Iris pigment epithelial cell (primary cell): ENCODE data around the gene COL4A4.

Source experiments
- DNase-seq: peaks from one replicate; pipeline ENCODE4 v3.0.0-alpha.2; 2011; ENCODE audit warnings: low read depth

Gene COL4A4

GRCh38 chr2:227030789-227031188 lies 133.2 kb downstream of the COL4A4 start:
- DNase-seq, result no peak

GRCh38 chr2:227029426-227030105 lies 134.4 kb downstream of the COL4A4 start:
- peak; percentile 11 for DNase-seq

- DNase-seq, result no peak
These were observed 138.5 kb downstream of the COL4A4 start for GRCh38 chr2:227025510-227025909.

- DNase-seq, result no peak
These were observed 141.4 kb downstream of the COL4A4 start for GRCh38 chr2:227022608-227023007.

- no peak for DNase-seq
These were observed 143.6 kb downstream of the COL4A4 start for GRCh38 chr2:227020416-227020815.

- no peak for DNase-seq
These were observed 147.1 kb downstream of the COL4A4 start for GRCh38 chr2:227016894-227017293.

GRCh38 chr2:227013881-227014280 lies 150.1 kb downstream of the COL4A4 start:
- no peak for DNase-seq

- no peak for DNase-seq
These were observed 150.7 kb downstream of the COL4A4 start for GRCh38 chr2:227013330-227013729.

- DNase-seq, result peak; percentile 72
These were observed 153.6 kb downstream of the COL4A4 start for GRCh38 chr2:227010433-227010832.

- DNase-seq, result no peak
These were observed 156.1 kb downstream of the COL4A4 start for GRCh38 chr2:227007940-227008339.

GRCh38 chr2:227007148-227007547 lies 156.9 kb downstream of the COL4A4 start:
- no peak for DNase-seq

- no peak for DNase-seq
These were observed 157.7 kb downstream of the COL4A4 start for GRCh38 chr2:227006189-227006897.

GRCh38 chr2:227004482-227004881 lies 159.5 kb downstream of the COL4A4 start:
- no peak for DNase-seq

GRCh38 chr2:227000123-227000522 lies 163.9 kb downstream of the COL4A4 start:
- DNase-seq, result no peak

GRCh38 chr2:226999661-227000060 lies 164.3 kb downstream of the COL4A4 start:
- DNase-seq, result peak; percentile 50

GRCh38 chr2:226995625-226996041 lies 168.4 kb downstream of the COL4A4 start:
- peak; percentile 94 for DNase-seq

- peak; percentile 36 for DNase-seq
These were observed 169.2 kb downstream of the COL4A4 start for GRCh38 chr2:226994775-226995174.

GRCh38 chr2:226993171-226993570 lies 170.8 kb downstream of the COL4A4 start:
- DNase-seq, result no peak

- DNase-seq, result no peak
These were observed 172.3 kb downstream of the COL4A4 start for GRCh38 chr2:226991663-226992062.

- DNase-seq, result no peak
These were observed 178.4 kb downstream of the COL4A4 start for GRCh38 chr2:226985583-226985946.

GRCh38 chr2:226984750-226985582 lies 179.0 kb downstream of the COL4A4 start:
- peak; percentile 82 for DNase-seq

- DNase-seq, result no peak
These were observed 179.9 kb downstream of the COL4A4 start for GRCh38 chr2:226983895-226984749.
